IMR-90 (cell line): ENCODE measurements around the gene NDUFS7. TPM values are rescaled to one million over a fixed set of nuclear protein-coding genes. Genes with fewer than 3 reads are reported as not detected.

Source experiments
- ATAC-seq: fragments of 200-7000 bp; cut with Tn5 transposase; 2 replicates; pipeline ENCODE4 v1.9.1; 2020; ENCODE audit warnings: low read depth, mild to moderate bottlenecking, moderate library complexity
- BruUV-seq: library from RNA; stranded (reverse); fragments of 400-500 nt; replicated peaks from 2 replicates; lab custom pipeline; 2021; lab: Mats Ljungman, UMichigan
- CTCF ChIA-PET: fragments of 300-600 bp; formaldehyde crosslinking; extraction: SDS; loops from one replicate; lab custom pipeline; 2021; ENCODE audit warnings: antibody characterized with exemption; lab: Yijun Ruan, JAX
- POLR2A ChIA-PET: fragments of 300-600 bp; sonication (Branson Sonifier 250); formaldehyde crosslinking; loops from one replicate; lab custom pipeline; 2022; ENCODE audit warnings: antibody characterized with exemption; ENCODE audit not compliant: unreplicated experiment; lab: Charles Lee
- DNase-seq: peaks from one replicate; pipeline ENCODE4 v3.0.0; 2013
- H2AFZ ChIP-seq: replicated peaks from 2 replicates; pipeline ENCODE3; 2013; ENCODE audit warnings: low read length, mild to moderate bottlenecking; ENCODE audit not compliant: poor library complexity
- H2AK5ac ChIP-seq: 2 replicates; pipeline ENCODE4 v1.6.1; 2013; ENCODE audit warnings: low read depth, low read length, inconsistent platforms
- H2AK9ac ChIP-seq: replicated peaks from 2 replicates; pipeline ENCODE3; 2013; ENCODE audit warnings: mild to moderate bottlenecking, low read depth, low read length, moderate library complexity; ENCODE audit not compliant: poor library complexity
- H2BK120ac ChIP-seq: 2 replicates; pipeline ENCODE4 v1.6.1; 2013; ENCODE audit warnings: low read depth, low read length, inconsistent platforms
- H2BK15ac ChIP-seq: 3 replicates; pipeline ENCODE4 v1.6.1; 2013; ENCODE audit warnings: low read depth, low read length, inconsistent platforms
- H2BK20ac ChIP-seq: 2 replicates; pipeline ENCODE4 v1.6.1; 2013; ENCODE audit warnings: low read depth, mild to moderate bottlenecking, inconsistent platforms, low read length, moderate library complexity
- H2BK5ac ChIP-seq: 2 replicates; pipeline ENCODE4 v1.6.1; 2013; ENCODE audit warnings: mild to moderate bottlenecking, low read depth, low read length, inconsistent platforms; ENCODE audit not compliant: poor library complexity, severe bottlenecking
- H3K14ac ChIP-seq: replicated peaks from 2 replicates; pipeline ENCODE4 v1.6.1; 2013; ENCODE audit warnings: low read depth, low read length, inconsistent platforms
- H3K18ac ChIP-seq: 2 replicates; pipeline ENCODE4 v1.6.1; 2013; ENCODE audit warnings: low read depth, low read length, control low read depth
- H3K23ac ChIP-seq: 2 replicates; pipeline ENCODE4 v1.6.1; 2013; ENCODE audit warnings: low read depth, low read length, inconsistent platforms
- H3K27ac ChIP-seq: 2 replicates; pipeline ENCODE4 v1.5.1; 2013; ENCODE audit warnings: mild to moderate bottlenecking, control low read depth, low read length; ENCODE audit not compliant: insufficient read depth
- H3K27me3 ChIP-seq: 2 replicates; pipeline ENCODE4 v1.6.1; 2013; ENCODE audit warnings: low read length; ENCODE audit not compliant: control insufficient read depth, insufficient read depth
- H3K36me3 ChIP-seq: 2 replicates; pipeline ENCODE4 v1.6.1; 2013; ENCODE audit warnings: low read length, mixed read lengths; ENCODE audit not compliant: control insufficient read depth, insufficient read depth
- H3K4ac ChIP-seq: 2 replicates; pipeline ENCODE4 v1.6.1; 2013; ENCODE audit warnings: low read depth, low read length, inconsistent platforms
- H3K4me1 ChIP-seq: 2 replicates; pipeline ENCODE4 v1.6.1; 2013; ENCODE audit warnings: low read length, mixed read lengths; ENCODE audit not compliant: control insufficient read depth, insufficient read depth
- H3K4me2 ChIP-seq: 2 replicates; pipeline ENCODE4 v1.6.1; 2013; ENCODE audit warnings: low read depth, mild to moderate bottlenecking, control low read depth, low read length, moderate library complexity
- H3K4me3 ChIP-seq: 2 replicates; pipeline ENCODE4 v1.5.1; 2013; ENCODE audit warnings: low read depth, mild to moderate bottlenecking, control low read depth, low read length, moderate library complexity; ENCODE audit not compliant: insufficient read depth
- H3K56ac ChIP-seq: 2 replicates; pipeline ENCODE4 v1.6.1; 2013; ENCODE audit warnings: low read length, inconsistent platforms; ENCODE audit not compliant: insufficient read depth; ENCODE audit errors: extremely low read depth
- H3K79me1 ChIP-seq, 2 experiments: 2 replicates each; pipeline ENCODE4 v1.6.1; 2013; ENCODE audit warnings: low read length in 2 of 2, inconsistent platforms in 1 of 2, low read depth in 1 of 2
- H3K9ac ChIP-seq: 2 replicates; pipeline ENCODE4 v1.6.1; 2013; ENCODE audit warnings: low read depth, low read length, control low read depth
- H3K9me1 ChIP-seq: 2 replicates; pipeline ENCODE4 v1.6.1; 2013; ENCODE audit warnings: low read length, inconsistent platforms; ENCODE audit not compliant: insufficient read depth
- H3K9me3 ChIP-seq: 2 replicates; pipeline ENCODE4 v1.6.1; 2013; ENCODE audit warnings: low read length; ENCODE audit not compliant: control insufficient read depth, insufficient read depth
- H4K20me1 ChIP-seq: 2 replicates; pipeline ENCODE4 v1.6.1; 2013; ENCODE audit warnings: low read length, inconsistent platforms; ENCODE audit not compliant: insufficient read depth
- H4K5ac ChIP-seq: 2 replicates; pipeline ENCODE4 v1.6.1; 2013; ENCODE audit warnings: mild to moderate bottlenecking, low read depth, low read length, control low read depth
- H4K8ac ChIP-seq, 2 experiments: 2 replicates each; pipeline ENCODE4 v1.6.1; 2013; ENCODE audit warnings: low read depth in 2 of 2, low read length in 2 of 2, control low read depth in 1 of 2, inconsistent platforms in 1 of 2
- H4K91ac ChIP-seq: 2 replicates; pipeline ENCODE4 v1.6.1; 2013; ENCODE audit warnings: low read depth, low read length, inconsistent platforms; ENCODE audit not compliant: insufficient read depth
- BHLHE40 ChIP-seq: fragments of 150-350 bp; IDR thresholded peaks from 2 replicates; pipeline ENCODE4 v1.6.1; 2016; ENCODE audit warnings: mild to moderate bottlenecking, low read depth, low read length
- POLR2A ChIP-seq: IDR thresholded peaks from 2 replicates; pipeline ENCODE4 v1.6.1; 2012; ENCODE audit warnings: mild to moderate bottlenecking, low read depth, low read length
- WGBS, 2 experiments: methylation state at CpG; one replicate each; pipeline versions ENCODE4 v1.1.5 to v1.1.7; 2013; ENCODE audit warnings: missing lambda C conversion rate in 2 of 2; ENCODE audit not compliant: insufficient read length in 1 of 2; ENCODE audit errors: extremely low coverage in 2 of 2; 5-methylcytosine and 5-hydroxymethylcytosine counted together
- dilution Hi-C: fragments of 300-500 bp; cut with HindIII; formaldehyde crosslinking; loops from one replicate; pipeline ENCODE4 v1.14.3; 2018; ENCODE audit warnings: low sequenced_read_pairs; ENCODE audit not compliant: unreplicated experiment
- in situ Hi-C: fragments of 300-500 bp; cut with MboI; formaldehyde crosslinking; loops from 3 replicates; pipeline ENCODE4 v1.14.3; 2019; ENCODE audit warnings: low sequenced_read_pairs, inconsistent platforms, mixed read lengths
- intact Hi-C: fragments of 100-400 bp; cut with micrococcal nuclease; formaldehyde crosslinking; loops from 2 replicates; pipeline ENCODE4 v1.10.0; 2022
- polyA plus RNA-seq, 3 experiments: library from polyadenylated mRNA; depleted of rRNA; stranded (reverse); fragments of >200 nt; gene quantifications; 2 replicates each; pipeline ENCODE4 v1.2.3, GENCODE V29; 2012; ENCODE audit warnings: low replicate concordance in 1 of 3
- total RNA-seq: library from RNA; depleted of rRNA; stranded (reverse); fragments of >200 nt; gene quantifications from 2 replicates; pipeline ENCODE4 v1.2.3, GENCODE V29; 2012
- TF ChIP-seq, protein P1 (sequence below): fragments of 150-350 bp; IDR thresholded peaks from 2 replicates; pipeline ENCODE4 v1.6.1; 2017; ENCODE audit warnings: mild to moderate bottlenecking, antibody characterized with exemption, low read length, low read depth

Gene NDUFS7
- total and polyA plus RNA-seq, 2 of the 4 experiments (the other 2 are of a cell fraction), result 60.8 to 136 TPM

DNA sequence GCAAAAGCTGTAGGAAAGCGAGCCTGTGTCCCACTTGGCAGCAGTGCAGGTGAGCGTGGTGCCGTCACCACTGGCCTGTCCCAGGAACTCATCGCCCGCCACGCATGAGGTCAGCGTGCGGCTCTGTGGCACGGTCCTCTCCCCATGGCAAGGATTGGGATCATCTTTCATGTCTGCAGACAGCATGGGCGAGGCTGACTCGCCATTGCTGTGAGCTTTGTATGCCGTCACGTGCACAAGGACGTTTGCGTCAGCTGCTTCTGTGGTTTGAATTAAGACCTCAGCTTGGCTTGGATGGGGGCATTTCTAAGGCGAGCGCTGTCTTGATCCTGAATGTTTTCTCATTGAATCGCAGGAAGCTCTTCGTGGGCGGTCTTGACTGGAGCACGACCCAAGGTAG lies 33.4 kb downstream of the NDUFS7 start:
- TF ChIP-seq, protein P1, sequence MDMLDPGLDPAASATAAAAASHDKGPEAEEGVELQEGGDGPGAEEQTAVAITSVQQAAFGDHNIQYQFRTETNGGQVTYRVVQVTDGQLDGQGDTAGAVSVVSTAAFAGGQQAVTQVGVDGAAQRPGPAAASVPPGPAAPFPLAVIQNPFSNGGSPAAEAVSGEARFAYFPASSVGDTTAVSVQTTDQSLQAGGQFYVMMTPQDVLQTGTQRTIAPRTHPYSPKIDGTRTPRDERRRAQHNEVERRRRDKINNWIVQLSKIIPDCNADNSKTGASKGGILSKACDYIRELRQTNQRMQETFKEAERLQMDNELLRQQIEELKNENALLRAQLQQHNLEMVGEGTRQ, result peak; percentile 56; the same call in 1 of the 2 replicates
- TF ChIP-seq BHLHE40, result peak; percentile 25; the same call in 1 of the 2 replicates
- no peak for TF ChIP-seq POLR2A
- Histone ChIP-seq H3K4me3 (no peak overlapping the region), H4K5ac (no peak overlapping the region), H3K9me1 (peaks cover 17% of the 10 kb centered on the region), H3K4ac (no peak overlapping the region; the same call in 1 of the 2 replicates), H3K27me3 (no peaks in the 10 kb centered on the region), H3K9me3 (no peaks in the 10 kb centered on the region), H3K56ac (no peak overlapping the region), H2BK120ac (no peak overlapping the region), H4K8ac (no peak overlapping the region), H4K20me1 (peaks cover 90% of the 10 kb centered on the region), H2BK20ac (no peak overlapping the region), H2AK5ac (no peak overlapping the region; the same call in 1 of the 2 replicates), H2BK5ac (no peak overlapping the region), H3K9ac (no peak overlapping the region), H3K4me1 (peaks cover 19% of the 10 kb centered on the region), H2AFZ (peak overlapping the region; percentile 9), H3K36me3 (peaks cover 45% of the 10 kb centered on the region), H3K14ac (no peak overlapping the region), H3K18ac (no peak overlapping the region), H2BK15ac (no peak overlapping the region), H3K4me2 (no peak overlapping the region), H3K23ac (0 out of 2 replicates have a peak overlapping the region, but pooled peaks have one; percentile 42), H4K91ac (no peak overlapping the region), H3K79me1 (peaks cover 3 to 61% of the 10 kb centered on the region in 2 experiments; a peak in 3 of 4 replicates), H3K27ac (peak overlapping the region; percentile 8; the same call in 1 of the 2 replicates), H2AK9ac (no peak overlapping the region)
- intact Hi-C loops, result no loop called here
- no peak for ATAC-seq
- no TSS peak for BruUV-seq
- peak; percentile 64 for DNase-seq
- WGBS, 2 experiments, result 86% methylated on average over 20 of the region's 21 CpGs; no CpG with 5 or more reads in 1 of the 2 experiments
- dilution Hi-C loops, result no loop called here
- in situ Hi-C loops, result no loop called here
- ChIA-PET POLR2A (no interaction called here), CTCF (interaction anchor here (0.6 kb wide), 1 partner anchor 129 kb away, joined by 3 read pairs; no protein-coding TSS in a partner anchor)
